Karpas-422 (cell line): ENCODE results near the gene ESPN. TPM values are rescaled to one million over a fixed set of nuclear protein-coding genes. Genes with fewer than 3 reads are reported as not detected.

Experiments
- DNase-seq: peaks from one replicate; pipeline ENCODE4 v3.0.0-alpha.2; 2015
- H2AFZ ChIP-seq: fragments of 200-600 bp; sonication (generic); 2 replicates; pipeline ENCODE4 v1.6.1; 2014; ENCODE audit warnings: antibody characterized with exemption, low read length, mixed read lengths
- H3K27ac ChIP-seq: fragments of 200-600 bp; sonication (generic); 2 replicates; pipeline ENCODE4 v1.5.1; 2014; ENCODE audit warnings: mild to moderate bottlenecking, low read length, moderate library complexity
- H3K27me3 ChIP-seq: fragments of 200-600 bp; sonication (generic); 2 replicates; pipeline ENCODE4 v1.6.1; 2014; ENCODE audit warnings: low read length, mixed read lengths
- H3K36me3 ChIP-seq: fragments of 200-600 bp; sonication (generic); 2 replicates; pipeline ENCODE4 v1.6.1; 2014; ENCODE audit warnings: low read length, mixed read lengths; ENCODE audit not compliant: insufficient read depth
- H3K4me1 ChIP-seq: fragments of 200-600 bp; sonication (generic); 2 replicates; pipeline ENCODE4 v1.6.1; 2014; ENCODE audit warnings: mild to moderate bottlenecking, low read length, mixed read lengths
- H3K4me2 ChIP-seq: fragments of 200-600 bp; sonication (generic); 2 replicates; pipeline ENCODE4 v1.6.1; 2014; ENCODE audit warnings: low read length, low read depth, mild to moderate bottlenecking; ENCODE audit not compliant: poor library complexity, severe bottlenecking
- H3K4me3 ChIP-seq: fragments of 200-600 bp; sonication (generic); 2 replicates; pipeline ENCODE4 v1.5.1; 2014; ENCODE audit warnings: mild to moderate bottlenecking, antibody characterized with exemption, low read length, mixed read lengths
- H3K79me2 ChIP-seq: fragments of 200-600 bp; sonication (generic); 2 replicates; pipeline ENCODE4 v1.6.1; 2014; ENCODE audit warnings: mild to moderate bottlenecking, low read length, mixed read lengths
- H3K9ac ChIP-seq: fragments of 200-600 bp; sonication (generic); 2 replicates; pipeline ENCODE4 v1.6.0; 2014; ENCODE audit warnings: low read length
- H3K9me2 ChIP-seq: fragments of 200-600 bp; sonication (generic), shearing (Covaris generic); replicated peaks from 2 replicates; pipeline ENCODE4 v1.6.0; 2014; ENCODE audit warnings: mild to moderate bottlenecking, low read length, moderate library complexity; ENCODE audit not compliant: insufficient read depth
- H3K9me3 ChIP-seq: fragments of 300-700, 200-600 bp; sonication (generic); 2 replicates; pipeline ENCODE4 v1.6.1; 2014; ENCODE audit warnings: low read length, mixed read lengths
- H4K20me1 ChIP-seq: fragments of 200-600 bp; sonication (generic); 2 replicates; pipeline ENCODE4 v1.6.1; 2014; ENCODE audit warnings: mild to moderate bottlenecking, antibody characterized with exemption, low read length, low read depth; ENCODE audit not compliant: insufficient read depth
- total RNA-seq: library from RNA; depleted of rRNA; stranded (reverse); fragments of >200 nt; shearing (Covaris generic); gene quantifications from 2 replicates; pipeline ENCODE4 v1.2.3, GENCODE V29; 2014; ENCODE audit warnings: low replicate concordance

Gene ESPN
- total RNA-seq, 1 experiment from 2014 or later = not detected

DNA sequence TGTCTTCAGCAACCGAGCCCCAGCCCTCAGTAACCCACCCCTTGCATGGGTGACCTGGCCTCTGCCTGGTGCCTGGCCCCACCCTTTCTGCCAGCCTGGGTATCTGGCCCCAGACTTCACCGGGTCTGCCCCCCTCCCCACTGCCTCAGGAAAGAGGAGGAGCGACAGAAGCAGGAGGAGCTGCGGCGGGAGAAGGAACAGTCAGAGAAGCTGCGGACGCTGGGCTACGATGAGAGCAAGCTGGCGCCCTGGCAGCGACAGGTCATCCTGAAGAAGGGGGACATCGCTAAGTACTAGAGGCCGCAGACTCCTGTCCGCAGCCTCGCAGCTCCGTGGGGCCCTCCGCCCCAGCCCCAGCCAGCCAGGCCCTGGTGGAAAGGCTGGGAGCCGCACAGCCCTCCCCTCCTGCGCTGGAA lies 35.3 kb downstream of the ESPN start:
- Histone ChIP-seq H3K4me2 (no peak overlapping the region), H3K9me2 (no peaks in the 10 kb centered on the region), H3K9ac (no peak overlapping the region), H3K79me2 (no peaks in the 10 kb centered on the region), H3K36me3 (no peaks in the 10 kb centered on the region), H2AFZ (no peak overlapping the region), H4K20me1 (no peaks in the 10 kb centered on the region), H3K27ac (no peak overlapping the region), H3K4me1 (no peaks in the 10 kb centered on the region), H3K4me3 (no peak overlapping the region), H3K9me3 (no peaks in the 10 kb centered on the region), H3K27me3 (no peaks in the 10 kb centered on the region)
- DNase-seq = no peak

DNA sequence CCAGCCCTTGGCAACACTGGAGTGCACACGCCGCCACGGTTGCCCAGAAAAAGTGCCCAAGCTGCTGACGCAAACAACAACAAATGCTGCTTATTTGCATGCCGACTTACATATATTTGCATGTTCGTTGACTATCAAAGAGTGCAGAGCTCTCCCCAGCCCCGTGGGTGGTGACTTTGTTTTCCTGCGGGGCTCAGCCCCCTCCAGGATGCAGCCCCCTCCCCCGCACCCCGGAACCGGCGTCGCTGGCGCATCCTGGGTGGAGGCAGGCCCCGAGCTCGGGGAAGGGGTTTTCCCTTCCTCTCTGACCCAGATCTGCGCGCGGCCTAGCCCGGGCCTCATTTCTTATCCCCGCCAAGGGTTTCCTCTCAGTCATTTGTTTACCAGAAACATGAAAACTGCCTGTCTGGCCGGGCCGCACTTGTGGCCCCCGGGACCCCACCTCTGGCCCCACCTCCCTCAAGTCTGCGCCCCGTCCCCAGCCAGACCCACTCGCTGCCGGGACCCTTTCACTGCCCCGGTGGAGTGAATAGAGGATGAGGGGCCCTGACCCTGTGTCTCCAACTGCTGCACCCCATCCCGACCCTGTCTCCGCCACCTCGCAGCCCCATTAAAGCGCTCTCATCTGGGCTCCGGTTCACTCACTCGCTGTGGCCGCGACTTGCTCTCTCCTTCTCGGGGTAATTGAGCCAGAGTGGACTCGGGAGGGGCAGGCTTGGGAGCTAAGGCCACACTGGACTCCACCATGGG lies 35.9 kb downstream of the ESPN start:
- DNase-seq = no peak
- Histone ChIP-seq H3K4me3 (no peak overlapping the region), H3K79me2 (no peaks in the 10 kb centered on the region), H4K20me1 (no peaks in the 10 kb centered on the region), H3K36me3 (no peaks in the 10 kb centered on the region), H3K9me2 (no peaks in the 10 kb centered on the region), H3K27ac (no peak overlapping the region), H2AFZ (no peak overlapping the region), H3K4me1 (no peaks in the 10 kb centered on the region), H3K4me2 (no peak overlapping the region), H3K27me3 (no peaks in the 10 kb centered on the region), H3K9me3 (no peaks in the 10 kb centered on the region), H3K9ac (no peak overlapping the region)

DNA sequence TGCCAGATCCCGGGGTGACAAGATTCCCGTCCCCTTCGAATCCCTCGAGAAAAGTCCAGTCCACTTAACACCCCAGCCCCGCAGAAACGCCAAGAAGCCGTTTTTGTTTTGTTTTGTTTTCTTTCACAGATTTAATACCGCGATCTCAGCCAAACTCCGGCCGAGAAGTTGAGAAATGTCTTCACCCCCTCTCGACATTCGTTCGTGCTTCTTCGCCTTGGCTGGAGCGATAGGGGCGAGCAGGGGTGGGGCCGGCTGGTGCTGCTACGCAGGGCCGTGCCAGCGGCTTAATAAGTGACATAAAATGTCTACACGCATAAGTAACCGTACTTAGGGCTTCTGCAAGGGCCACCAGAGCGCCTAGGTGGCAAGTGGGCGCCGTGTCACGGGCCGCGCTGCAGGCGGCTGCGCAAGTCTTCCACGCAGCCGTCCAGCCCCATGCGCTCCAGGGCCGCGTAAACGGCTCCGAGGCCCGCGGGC lies 36.5 kb downstream of the ESPN start:
- H4K20me1 ChIP-seq = no peaks in the 10 kb centered on the region
- H3K9ac ChIP-seq = no peak overlapping the region
- no peak overlapping the region for H3K27ac ChIP-seq
- no peaks in the 10 kb centered on the region for H3K9me3 ChIP-seq
- H3K27me3 ChIP-seq = no peaks in the 10 kb centered on the region
- DNase-seq = no peak
- H3K4me3 ChIP-seq = no peak overlapping the region
- H3K4me1 ChIP-seq = no peaks in the 10 kb centered on the region
- no peaks in the 10 kb centered on the region for H3K9me2 ChIP-seq
- no peaks in the 10 kb centered on the region for H3K36me3 ChIP-seq
- H3K79me2 ChIP-seq = no peaks in the 10 kb centered on the region
- H3K4me2 ChIP-seq = no peak overlapping the region
- no peak overlapping the region for H2AFZ ChIP-seq

DNA sequence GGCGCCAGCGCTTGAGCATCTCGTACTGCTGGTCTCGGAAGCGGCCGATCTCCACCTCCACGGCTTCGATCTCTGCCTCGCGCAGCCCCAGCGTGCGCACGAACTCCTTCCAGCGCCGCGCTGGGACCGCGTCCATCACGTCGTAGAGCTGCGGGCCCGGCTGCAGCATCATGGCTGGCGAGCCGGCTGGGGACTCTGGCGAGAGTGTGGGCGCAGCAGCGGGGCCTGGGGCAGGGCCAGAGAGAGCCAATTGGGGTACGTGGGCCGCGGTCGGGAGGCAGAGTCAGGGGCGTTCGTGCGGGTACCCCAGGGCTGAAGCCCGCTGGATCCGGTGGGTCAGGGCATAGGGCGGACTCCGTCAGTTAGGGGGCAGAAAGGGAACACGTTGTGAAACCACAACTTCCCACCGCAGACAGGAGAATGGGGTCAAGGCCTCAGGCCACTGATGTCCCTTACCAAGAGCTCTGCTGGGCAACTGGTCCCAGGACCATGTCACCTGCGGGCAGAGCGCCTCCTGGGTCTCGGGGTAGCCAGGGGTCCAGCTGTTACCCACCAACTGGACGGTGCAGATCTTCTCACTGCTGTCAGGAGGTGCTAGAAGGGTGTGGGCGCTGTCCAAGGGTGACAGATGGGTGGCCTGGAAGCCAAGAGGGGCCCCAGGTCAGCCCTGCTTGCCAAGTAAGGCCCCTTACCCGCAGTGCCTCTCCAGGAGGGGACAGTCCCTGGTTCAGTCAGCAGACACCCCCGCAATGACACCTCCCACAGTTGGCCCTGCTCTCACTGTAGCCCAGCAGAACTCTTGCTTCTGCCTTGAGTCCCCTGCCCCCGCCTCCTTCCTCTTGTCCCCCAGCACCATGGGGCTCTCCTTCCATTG lies 37.2 kb downstream of the ESPN start:
- Histone ChIP-seq H4K20me1 (no peaks in the 10 kb centered on the region), H3K9me2 (no peaks in the 10 kb centered on the region), H2AFZ (no peak overlapping the region), H3K4me1 (no peaks in the 10 kb centered on the region), H3K36me3 (no peaks in the 10 kb centered on the region), H3K9me3 (no peaks in the 10 kb centered on the region), H3K9ac (no peak overlapping the region), H3K4me3 (no peak overlapping the region), H3K79me2 (no peaks in the 10 kb centered on the region), H3K4me2 (no peak overlapping the region), H3K27ac (no peak overlapping the region), H3K27me3 (no peaks in the 10 kb centered on the region)
- DNase-seq = no peak

DNA sequence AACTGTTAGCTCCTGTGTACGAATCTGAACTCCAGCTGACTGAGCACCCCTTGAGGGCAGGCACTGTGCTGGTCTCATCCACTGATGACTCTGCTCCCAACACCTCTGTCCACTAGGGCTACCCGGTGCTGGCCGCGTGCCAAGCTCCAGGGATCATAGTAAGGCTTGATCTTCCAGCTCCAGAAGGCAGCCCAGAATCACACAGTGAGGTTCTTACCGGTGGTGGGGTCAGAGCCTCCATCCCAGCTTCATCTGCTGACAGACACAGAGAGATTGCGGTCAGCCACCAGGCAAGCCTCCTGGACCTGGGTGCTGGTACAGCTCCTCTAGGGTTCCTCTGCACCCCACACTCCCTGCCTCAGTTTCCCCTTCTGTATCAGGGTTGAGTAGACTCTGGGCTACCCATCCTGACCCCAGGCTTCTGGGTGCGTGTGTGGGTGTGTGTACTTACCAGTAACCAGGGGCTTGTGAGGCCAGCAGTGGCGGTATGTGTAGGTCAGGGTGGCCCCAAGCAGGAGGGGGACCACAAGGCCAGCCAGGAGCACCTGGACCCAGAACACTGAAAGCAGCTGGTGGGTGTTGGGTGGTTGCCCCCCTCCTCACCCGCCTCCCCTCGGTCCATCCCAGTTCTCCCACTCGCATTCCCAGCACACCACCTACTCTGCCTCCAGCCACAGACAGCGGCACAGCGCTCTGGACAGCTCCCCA lies 38.0 kb downstream of the ESPN start:
- H3K27ac ChIP-seq = no peak overlapping the region

DNA sequence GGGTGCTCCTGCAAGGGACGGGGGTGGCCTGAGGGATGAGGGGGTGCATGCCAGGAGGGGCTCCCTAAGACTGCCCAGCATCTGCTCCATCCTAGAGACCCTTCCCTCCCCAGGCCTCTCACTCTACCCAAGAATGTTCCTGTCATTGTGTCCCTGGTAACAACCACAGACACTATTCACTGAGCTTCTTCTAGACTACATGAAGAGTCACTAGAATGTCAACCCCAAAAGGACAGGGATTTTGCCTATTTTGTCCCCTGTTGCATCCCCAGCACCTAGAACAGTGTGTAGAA lies 38.5 kb downstream of the ESPN start:
- no peaks in the 10 kb centered on the region for H3K79me2 ChIP-seq
- H2AFZ ChIP-seq = no peak overlapping the region
- no peaks in the 10 kb centered on the region for H3K4me1 ChIP-seq
- H3K4me3 ChIP-seq = no peak overlapping the region
- H3K27me3 ChIP-seq = no peaks in the 10 kb centered on the region
- H3K9me2 ChIP-seq = no peaks in the 10 kb centered on the region
- no peak overlapping the region for H3K9ac ChIP-seq
- no peak for DNase-seq
- no peaks in the 10 kb centered on the region for H3K9me3 ChIP-seq
- no peaks in the 10 kb centered on the region for H3K36me3 ChIP-seq
- no peak overlapping the region for H3K4me2 ChIP-seq
- no peak overlapping the region for H3K27ac ChIP-seq
- no peaks in the 10 kb centered on the region for H4K20me1 ChIP-seq

More for the DNA sequence above, 38.0 kb downstream of the ESPN start:
- no peak overlapping the region for H3K4me2 ChIP-seq
- no peaks in the 10 kb centered on the region for H3K4me1 ChIP-seq
- H3K9me3 ChIP-seq = no peaks in the 10 kb centered on the region
- H3K36me3 ChIP-seq = no peaks in the 10 kb centered on the region
- H3K27me3 ChIP-seq = no peaks in the 10 kb centered on the region
- no peak overlapping the region for H3K4me3 ChIP-seq
- no peak overlapping the region for H3K9ac ChIP-seq
- no peak for DNase-seq
- H2AFZ ChIP-seq = no peak overlapping the region
- no peaks in the 10 kb centered on the region for H3K9me2 ChIP-seq
- H4K20me1 ChIP-seq = no peaks in the 10 kb centered on the region
- H3K79me2 ChIP-seq = no peaks in the 10 kb centered on the region

DNA sequence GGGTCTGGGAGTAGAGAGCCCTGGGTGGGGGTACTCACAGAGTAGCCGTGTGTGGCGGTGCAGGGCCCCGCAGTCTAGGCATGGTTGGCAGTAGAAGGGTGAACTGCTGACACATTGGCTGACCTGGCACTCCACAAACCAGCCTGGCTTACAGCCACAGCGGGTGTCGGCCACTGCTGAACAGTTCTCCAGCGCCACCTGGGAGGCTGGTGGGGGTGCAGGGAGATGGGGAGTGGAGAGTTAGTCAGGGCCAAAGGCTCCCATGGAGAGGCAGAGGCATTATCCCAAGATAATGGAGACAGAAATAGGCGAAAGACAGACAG lies 39.9 kb downstream of the ESPN start:
- Histone ChIP-seq H3K79me2 (no peaks in the 10 kb centered on the region), H3K4me3 (no peak overlapping the region)

DNA sequence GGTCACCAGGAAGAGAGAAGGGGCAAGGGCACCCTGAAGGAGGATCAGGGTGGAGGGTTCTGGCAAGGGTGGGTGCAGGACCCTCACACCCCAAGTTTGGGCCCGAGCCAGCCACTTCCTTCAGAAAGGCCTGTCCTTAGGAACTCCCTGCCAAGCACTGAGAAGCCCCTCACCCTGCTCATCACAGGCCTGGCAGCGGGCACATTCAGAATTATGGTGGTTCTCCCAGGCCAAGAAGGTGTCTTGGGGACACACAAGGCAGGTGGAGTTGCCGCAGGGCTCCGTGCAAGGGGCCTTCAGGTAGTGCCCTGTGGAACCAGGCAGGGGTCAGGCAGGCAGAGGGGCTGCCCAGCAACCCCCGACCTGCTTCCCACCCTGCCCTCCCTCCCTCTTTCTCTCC lies 40.3 kb downstream of the ESPN start:
- Histone ChIP-seq H4K20me1 (no peaks in the 10 kb centered on the region), H3K4me1 (no peaks in the 10 kb centered on the region), H3K9ac (no peak overlapping the region), H3K4me2 (no peak overlapping the region), H3K27me3 (no peaks in the 10 kb centered on the region), H3K4me3 (no peak overlapping the region), H3K27ac (no peak overlapping the region), H2AFZ (no peak overlapping the region), H3K36me3 (no peaks in the 10 kb centered on the region), H3K9me3 (no peaks in the 10 kb centered on the region), H3K79me2 (no peaks in the 10 kb centered on the region), H3K9me2 (no peaks in the 10 kb centered on the region)
- DNase-seq = no peak

More for the DNA sequence above, 39.9 kb downstream of the ESPN start:
- Histone ChIP-seq H3K27me3 (no peaks in the 10 kb centered on the region), H3K36me3 (no peaks in the 10 kb centered on the region), H3K9ac (no peak overlapping the region), H4K20me1 (no peaks in the 10 kb centered on the region), H3K4me2 (no peak overlapping the region), H3K9me3 (no peaks in the 10 kb centered on the region), H2AFZ (no peak overlapping the region), H3K9me2 (no peaks in the 10 kb centered on the region), H3K4me1 (no peaks in the 10 kb centered on the region), H3K27ac (no peak overlapping the region)
- no peak for DNase-seq
